ENCODE data around the gene ADGRB3. TPM values are rescaled to one million over a fixed set of nuclear protein-coding genes. Genes with fewer than 3 reads are reported as not detected.
"Not testable (repeated sequence)": the region's sequence is repeated elsewhere in the genome, so short reads cannot be mapped to it uniquely, and the experiment has no call there.

ADGRB3 gene
- total RNA-seq, 1 donor from 2014 or later, result 2.7 TPM

DNA sequence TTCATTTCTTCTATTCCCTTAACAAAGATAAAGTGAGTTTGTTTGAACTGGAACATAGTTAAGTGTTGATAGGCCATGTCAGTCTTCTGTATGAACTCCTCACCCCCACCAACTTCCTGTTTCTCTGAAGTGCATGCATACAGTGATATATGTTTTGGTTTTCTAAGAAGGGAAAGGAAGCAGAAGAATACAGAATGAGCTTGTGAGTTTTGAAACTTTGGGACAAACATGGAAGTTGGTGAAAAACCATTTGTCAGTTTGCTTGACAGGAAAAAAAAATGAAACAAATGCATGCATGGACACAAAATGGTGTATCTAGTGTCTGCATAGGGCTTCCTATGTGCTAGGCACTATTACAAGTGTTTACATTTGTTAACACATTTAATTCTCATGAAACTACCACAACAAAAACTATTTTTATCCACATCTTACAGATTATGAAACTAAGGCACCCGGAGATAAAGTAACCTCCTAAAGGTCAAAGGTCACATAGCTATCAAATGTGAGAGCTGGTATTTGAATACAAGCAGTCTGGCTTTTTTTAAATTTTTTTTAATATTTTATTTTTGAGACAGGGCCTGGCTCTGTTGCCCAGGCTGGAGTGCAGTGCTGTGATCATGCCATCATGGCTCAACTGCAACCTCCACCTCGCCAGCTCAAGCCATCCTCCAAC lies 105.9 kb downstream of the ADGRB3 start:
- Histone ChIP-seq H3K9me3 (no peaks in the 10 kb centered on the region), H3K4me1 (no peaks in the 10 kb centered on the region), H3K27ac (no peak overlapping the region), H3K4me3 (no peak overlapping the region), H3K27me3 (no peaks in the 10 kb centered on the region), H3K36me3 (no peaks in the 10 kb centered on the region)
- TF ChIP-seq POLR2AphosphoS5 (IDR thresholded peaks at IDR 0.05; ENCODE audit: insufficient read depth in 1 of 2, low read depth in 1 of 2), result no peak
- no peak for TF ChIP-seq POLR2A (IDR thresholded peaks at IDR 0.05)
- TF ChIP-seq, protein P1, sequence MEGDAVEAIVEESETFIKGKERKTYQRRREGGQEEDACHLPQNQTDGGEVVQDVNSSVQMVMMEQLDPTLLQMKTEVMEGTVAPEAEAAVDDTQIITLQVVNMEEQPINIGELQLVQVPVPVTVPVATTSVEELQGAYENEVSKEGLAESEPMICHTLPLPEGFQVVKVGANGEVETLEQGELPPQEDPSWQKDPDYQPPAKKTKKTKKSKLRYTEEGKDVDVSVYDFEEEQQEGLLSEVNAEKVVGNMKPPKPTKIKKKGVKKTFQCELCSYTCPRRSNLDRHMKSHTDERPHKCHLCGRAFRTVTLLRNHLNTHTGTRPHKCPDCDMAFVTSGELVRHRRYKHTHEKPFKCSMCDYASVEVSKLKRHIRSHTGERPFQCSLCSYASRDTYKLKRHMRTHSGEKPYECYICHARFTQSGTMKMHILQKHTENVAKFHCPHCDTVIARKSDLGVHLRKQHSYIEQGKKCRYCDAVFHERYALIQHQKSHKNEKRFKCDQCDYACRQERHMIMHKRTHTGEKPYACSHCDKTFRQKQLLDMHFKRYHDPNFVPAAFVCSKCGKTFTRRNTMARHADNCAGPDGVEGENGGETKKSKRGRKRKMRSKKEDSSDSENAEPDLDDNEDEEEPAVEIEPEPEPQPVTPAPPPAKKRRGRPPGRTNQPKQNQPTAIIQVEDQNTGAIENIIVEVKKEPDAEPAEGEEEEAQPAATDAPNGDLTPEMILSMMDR (IDR thresholded peaks at IDR 0.05), result no peak
- intact Hi-C loops (cut with DNase I), result no loop called here
- no peak for DNase-seq (ENCODE audit: extremely low spot score in 2 of 2)

DNA sequence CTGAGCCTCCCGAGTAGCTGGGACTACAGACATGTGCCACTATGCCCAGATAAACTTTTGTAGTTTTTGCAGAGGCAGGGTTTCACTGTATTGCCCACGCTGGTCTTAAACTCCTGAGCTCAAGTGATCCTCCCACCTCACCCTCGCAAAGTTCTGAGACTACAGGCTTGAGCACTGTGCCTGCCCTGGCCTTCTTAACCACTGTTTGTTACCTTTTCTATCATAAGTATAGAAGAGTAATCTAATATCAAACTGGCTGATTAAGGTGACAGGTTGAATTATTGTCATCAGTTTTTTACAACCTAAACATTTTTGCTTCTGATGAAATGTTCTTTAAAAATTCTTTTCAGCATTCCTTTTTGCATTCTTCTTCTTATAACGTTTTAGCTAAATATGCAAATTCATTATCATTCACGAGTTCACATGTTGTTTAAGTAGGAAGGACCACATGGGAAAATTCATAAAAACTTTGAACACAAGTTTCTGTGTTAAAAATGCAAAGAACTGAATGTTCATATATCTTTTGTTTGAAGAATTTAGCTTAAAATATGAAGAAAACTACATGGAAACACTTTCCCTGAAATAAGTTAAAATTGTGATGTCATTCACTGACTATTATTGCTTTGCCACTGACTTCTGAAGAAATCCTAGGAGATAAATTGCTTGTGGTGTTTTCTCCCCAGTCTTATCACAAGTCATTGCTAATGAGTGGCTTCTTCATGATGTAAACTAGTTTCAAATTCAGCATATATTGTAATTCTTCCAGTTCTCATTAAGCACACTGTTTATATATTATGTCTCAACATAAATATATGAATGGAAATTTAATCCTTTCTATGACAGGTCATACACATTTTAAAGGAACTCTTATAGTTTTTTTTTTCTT lies 106.7 kb downstream of the ADGRB3 start:
- TF ChIP-seq, protein P1 (IDR thresholded peaks at IDR 0.05), result no peak
- TF ChIP-seq POLR2AphosphoS5 (IDR thresholded peaks at IDR 0.05; ENCODE audit: insufficient read depth in 1 of 2, low read depth in 1 of 2) (no peak), POLR2A (IDR thresholded peaks at IDR 0.05) (no peak)
- no peak overlapping the region for H3K4me3 ChIP-seq
- H3K36me3 ChIP-seq, result no peaks in the 10 kb centered on the region
- H3K9me3 ChIP-seq, result no peaks in the 10 kb centered on the region
- no peak overlapping the region for H3K27ac ChIP-seq
- H3K27me3 ChIP-seq, result no peaks in the 10 kb centered on the region
- intact Hi-C loops (cut with DNase I), result no loop called here
- no peaks in the 10 kb centered on the region for H3K4me1 ChIP-seq
- no peak for DNase-seq (ENCODE audit: extremely low spot score in 2 of 2)

DNA sequence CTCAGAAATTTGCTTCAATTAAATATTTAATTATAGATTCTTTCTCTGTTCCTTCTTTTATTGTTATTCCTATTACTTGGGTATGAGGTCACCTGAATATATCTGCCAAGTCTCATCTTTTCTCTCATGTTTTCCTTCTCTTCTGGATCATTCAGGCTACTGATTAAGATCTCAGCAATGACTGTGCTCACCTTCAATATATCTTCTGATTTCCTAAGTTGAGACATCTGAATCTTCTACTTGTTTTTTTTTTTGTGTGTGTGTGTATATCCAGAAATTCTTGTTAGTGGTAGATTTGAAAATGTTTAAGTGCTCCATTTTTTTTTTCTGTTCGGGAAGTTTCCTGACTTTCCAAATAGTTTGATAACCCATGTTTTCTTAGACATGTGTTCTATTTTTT lies 108.0 kb downstream of the ADGRB3 start:
- no peak for DNase-seq (ENCODE audit: extremely low spot score in 2 of 2)
- no peaks in the 10 kb centered on the region for H3K27me3 ChIP-seq
- no peak for TF ChIP-seq POLR2A (IDR thresholded peaks at IDR 0.05)
- TF ChIP-seq POLR2AphosphoS5 (IDR thresholded peaks at IDR 0.05; ENCODE audit: insufficient read depth in 1 of 2, low read depth in 1 of 2), result no peak
- TF ChIP-seq, protein P1 (IDR thresholded peaks at IDR 0.05), result no peak
- H3K9me3 ChIP-seq, result no peaks in the 10 kb centered on the region
- no peaks in the 10 kb centered on the region for H3K36me3 ChIP-seq
- H3K4me1 ChIP-seq, result no peaks in the 10 kb centered on the region
- no peak overlapping the region for H3K4me3 ChIP-seq
- no peak overlapping the region for H3K27ac ChIP-seq
- intact Hi-C loops (cut with DNase I), result no loop called here

DNA sequence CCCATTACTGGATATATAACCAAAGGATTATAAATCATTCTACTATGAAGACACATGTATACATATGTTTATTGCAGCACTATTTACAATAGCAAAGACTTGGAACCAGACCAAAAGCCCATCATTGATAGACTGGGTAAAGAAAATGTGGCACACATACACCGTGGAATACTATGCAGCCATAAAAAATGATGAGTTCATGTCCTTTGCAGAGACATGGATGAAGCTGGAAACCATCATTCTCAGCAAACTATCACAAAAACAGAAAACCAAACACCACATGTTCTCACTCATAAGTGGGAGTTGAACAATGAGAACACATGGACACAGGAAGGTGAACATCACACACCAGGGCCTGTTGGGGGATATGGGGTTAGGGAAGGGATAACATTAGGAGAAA lies 109.3 kb downstream of the ADGRB3 start:
- H3K9me3 ChIP-seq; DNase-seq (ENCODE audit: extremely low spot score in 2 of 2); H3K4me3 ChIP-seq; H3K27ac ChIP-seq; H3K36me3 ChIP-seq; H3K27me3 ChIP-seq; H3K4me1 ChIP-seq; intact Hi-C loops (cut with DNase I): not testable (repeated sequence)

DNA sequence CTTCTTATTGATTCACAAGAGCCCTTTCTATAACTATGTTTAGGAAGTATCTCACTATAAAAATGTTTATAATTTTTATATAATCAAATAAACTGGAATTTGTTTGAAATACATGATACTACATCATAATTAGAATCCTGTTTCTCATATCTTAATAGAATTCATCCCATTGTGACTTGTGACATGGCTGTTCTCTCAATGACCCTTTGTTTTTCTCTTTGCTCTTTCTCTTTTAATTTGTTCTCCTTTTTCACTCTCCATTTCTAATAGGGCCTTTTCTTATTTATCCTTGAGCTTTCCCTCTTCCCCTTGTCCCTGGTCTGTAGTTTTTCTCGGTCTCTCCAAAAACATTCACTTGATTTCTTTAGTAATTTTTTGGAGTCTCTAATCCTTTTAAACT lies 111.3 kb downstream of the ADGRB3 start:
- Histone ChIP-seq H3K27me3 (no peaks in the 10 kb centered on the region), H3K9me3 (no peaks in the 10 kb centered on the region), H3K27ac (no peak overlapping the region), H3K4me1 (no peaks in the 10 kb centered on the region), H3K36me3 (no peaks in the 10 kb centered on the region), H3K4me3 (no peak overlapping the region)
- DNase-seq (ENCODE audit: extremely low spot score in 2 of 2), result no peak
- intact Hi-C loops (cut with DNase I), result no loop called here
- TF ChIP-seq POLR2A (IDR thresholded peaks at IDR 0.05), result no peak
- no peak for TF ChIP-seq POLR2AphosphoS5 (IDR thresholded peaks at IDR 0.05; ENCODE audit: insufficient read depth in 1 of 2, low read depth in 1 of 2)
- TF ChIP-seq, protein P1 (IDR thresholded peaks at IDR 0.05), result no peak
